Measurements from ENCODE around the gene ELL3.
"Not testable (repeated sequence)": the region's sequence is repeated elsewhere in the genome, so short reads cannot be mapped to it uniquely, and the experiment has no call there.

Gene ELL3

DNA sequence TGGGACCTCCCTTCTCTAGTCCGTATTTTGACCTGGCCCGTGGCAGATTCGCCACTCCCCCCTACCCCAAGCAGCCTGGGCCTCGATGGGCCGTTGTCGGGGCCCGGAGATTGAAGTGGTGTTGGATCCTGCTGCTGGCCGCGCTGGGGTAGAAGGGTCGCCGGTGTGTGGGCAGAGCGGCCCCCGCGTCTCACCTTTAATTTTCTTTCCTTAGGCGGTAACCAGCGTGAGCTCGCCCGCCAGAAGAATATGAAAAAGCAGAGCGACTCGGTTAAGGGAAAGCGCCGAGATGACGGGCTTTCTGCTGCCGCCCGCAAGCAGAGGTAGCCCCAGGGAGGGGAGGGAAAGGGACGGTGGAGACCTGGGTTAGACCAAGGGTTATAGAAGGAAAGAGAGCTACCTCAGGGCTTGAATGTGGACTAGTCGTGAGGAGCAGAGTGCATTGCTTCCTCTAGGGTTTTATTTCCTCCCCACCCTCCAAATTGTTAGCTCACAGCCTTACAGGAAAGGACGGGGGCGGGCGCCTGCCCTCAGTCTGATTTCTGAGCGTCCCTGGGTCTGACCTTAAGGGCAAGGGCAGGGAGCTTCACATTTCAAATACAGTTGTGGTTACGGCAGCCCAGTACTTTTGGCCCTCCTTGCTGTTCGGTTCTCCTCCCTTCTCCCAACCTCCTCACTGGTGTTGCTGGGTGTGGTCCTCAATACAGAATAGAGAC lies 16.2 kb upstream of the ELL3 start:
- peak in 1 of 3 experiments; percentile 13 for DNase-seq (ENCODE audit: low read depth in 2 of 3, low spot score in 2 of 3)

GRCh38 chr15:43791993-43792760 lies 15.4 kb upstream of the ELL3 start, which contains the start of gene SERF2:
TSS of gene SERF2 (plus strand) at chr15:43792320. CDS start at chr15:43792377, 57 bp downstream.
- peak; percentile 95 to 100 (median 99) for DNase-seq (ENCODE audit: low read depth in 2 of 3, low spot score in 2 of 3)

- DNase-seq (ENCODE audit: low read depth in 2 of 3, low spot score in 2 of 3): no peak
Measured at GRCh38 chr15:43789409-43789808, 12.6 kb upstream of the ELL3 start.

DNA sequence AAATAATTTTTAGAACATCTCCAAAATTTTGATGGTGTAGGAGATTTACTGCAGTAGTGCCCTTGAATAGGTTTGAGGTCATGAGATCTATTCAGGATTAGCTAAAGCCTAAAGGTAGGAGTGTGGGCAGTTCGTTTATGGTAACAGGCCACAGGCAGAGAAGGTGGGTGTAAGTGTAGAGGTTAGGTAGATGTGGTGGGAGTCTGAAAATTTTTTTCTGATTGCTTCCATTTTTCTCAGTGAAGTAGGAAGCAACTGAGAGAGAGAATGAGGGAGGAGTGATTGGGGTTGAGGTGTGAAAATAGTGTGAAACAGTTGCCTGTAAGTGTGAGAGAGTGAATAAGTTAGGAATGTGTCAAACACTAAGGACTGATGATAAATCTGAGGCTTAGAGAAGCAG lies 2.2 kb upstream of the ELL3 start:
- no peak for DNase-seq (ENCODE audit: low read depth in 2 of 3, low spot score in 2 of 3)

GRCh38 chr15:43777267-43777914 lies 625 bp upstream of the ELL3 start:
- peak; percentile 71 to 80 (median 79) for DNase-seq (ENCODE audit: low read depth in 2 of 3, low spot score in 2 of 3)

GRCh38 chr15:43776101-43776717 lies 557 bp downstream of the ELL3 start:
- DNase-seq (ENCODE audit: low read depth in 2 of 3, low spot score in 2 of 3): no peak

DNA sequence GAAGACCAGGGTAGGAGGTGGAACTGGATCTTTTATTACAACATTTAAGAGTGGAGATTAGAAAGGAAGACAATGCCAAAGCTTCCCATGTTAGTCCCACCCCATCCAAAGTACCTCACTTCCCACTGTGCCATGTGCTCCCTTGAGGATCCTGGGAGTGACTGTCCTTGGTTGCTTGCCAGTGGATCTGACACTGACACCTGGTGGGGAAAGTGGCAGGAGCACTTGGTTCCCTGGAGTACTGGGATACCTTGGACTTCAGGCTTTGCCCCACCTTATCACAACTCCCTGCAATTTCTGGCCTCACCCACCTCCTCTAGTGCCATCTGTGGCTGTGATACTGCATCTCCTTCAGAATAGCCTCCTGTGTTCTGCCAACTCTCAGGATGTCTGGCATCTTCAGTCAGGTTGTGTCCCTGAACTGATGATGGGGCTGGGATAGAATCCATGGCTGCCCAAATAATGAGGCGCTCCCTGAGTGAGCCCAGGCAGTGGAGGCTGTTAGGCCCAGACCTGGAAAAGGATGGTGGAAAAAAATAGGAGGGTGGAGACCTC lies 1.3 kb downstream of the ELL3 start:
- DNase-seq (ENCODE audit: low read depth in 2 of 3, low spot score in 2 of 3): no peak

DNA sequence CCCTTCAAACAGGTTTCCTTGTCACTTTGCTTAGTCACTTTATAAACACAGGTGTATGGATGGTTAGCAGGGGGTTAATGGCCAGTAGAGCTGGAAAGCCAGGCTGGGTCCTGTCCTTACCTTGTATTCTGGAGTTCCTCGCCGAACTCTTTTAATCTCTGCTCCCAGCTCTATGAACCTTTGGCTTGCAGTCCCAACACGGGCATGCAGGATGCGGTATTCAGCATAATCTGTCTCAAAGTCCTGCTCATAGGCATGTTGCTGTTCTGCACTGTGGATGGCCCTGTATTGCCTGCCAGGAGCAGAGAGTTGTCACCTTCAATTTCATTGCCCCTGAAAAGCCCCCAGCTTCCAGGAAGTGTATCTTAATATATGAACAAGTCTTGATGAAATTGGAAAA lies 2.7 kb downstream of the ELL3 start:
- no peak for DNase-seq (ENCODE audit: low read depth in 2 of 3, low spot score in 2 of 3)

DNA sequence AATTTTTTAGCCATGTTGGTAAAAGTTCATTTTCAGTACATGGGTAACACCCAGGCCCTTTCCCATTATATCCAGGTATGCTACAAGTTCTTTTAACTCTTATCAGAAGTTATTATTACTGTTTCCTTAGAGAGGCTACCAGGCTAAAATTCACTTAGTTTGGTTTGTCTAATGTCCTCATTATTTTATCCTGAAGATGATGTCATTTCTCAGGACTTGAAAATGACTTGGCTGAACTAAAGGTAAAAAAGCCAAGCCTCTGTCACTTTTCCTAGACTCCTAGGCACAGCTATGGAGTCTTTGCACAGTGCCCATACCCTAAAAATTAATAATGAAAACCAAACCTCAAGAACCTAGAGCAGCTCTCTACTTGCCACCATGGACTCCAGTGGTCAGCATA lies 4.1 kb downstream of the ELL3 start:
- no peak for DNase-seq (ENCODE audit: low read depth in 2 of 3, low spot score in 2 of 3)

GRCh38 chr15:43771816-43772215 lies 5.0 kb downstream of the ELL3 start:
- no peak for DNase-seq (ENCODE audit: low read depth in 2 of 3, low spot score in 2 of 3)

GRCh38 chr15:43769584-43770228 lies 7.1 kb downstream of the ELL3 start:
- DNase-seq (ENCODE audit: low read depth in 2 of 3, low spot score in 2 of 3): no peak

DNA sequence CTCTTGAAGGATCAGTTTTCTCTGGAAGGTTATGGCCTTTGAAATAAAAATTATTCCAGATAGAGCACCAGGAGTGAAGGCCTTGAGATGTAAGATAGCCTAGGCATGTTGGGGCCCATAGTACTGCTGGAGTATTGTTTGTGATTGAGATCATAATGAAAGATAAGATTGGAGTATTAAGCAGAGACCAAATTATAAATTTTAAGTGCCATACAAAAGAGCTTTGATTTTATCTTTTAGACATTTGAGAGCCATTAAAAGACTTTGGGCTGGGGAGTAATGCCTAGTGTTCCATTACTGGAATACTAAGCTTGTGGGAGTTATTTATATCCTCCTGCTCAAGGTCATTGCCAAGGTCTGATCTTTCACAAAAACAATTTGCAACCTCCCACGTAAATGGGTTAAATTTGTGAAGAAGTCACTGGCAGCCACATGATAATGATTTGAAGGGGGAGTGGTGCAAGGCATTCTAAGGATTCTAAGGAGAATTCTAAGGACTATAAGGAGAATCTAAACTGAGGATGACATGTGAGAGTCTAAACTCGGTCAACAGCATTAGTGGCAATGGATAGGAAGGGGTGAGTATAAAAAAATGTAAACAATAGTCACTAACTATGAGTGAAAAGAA lies 12.8 kb downstream of the ELL3 start:
- DNase-seq (ENCODE audit: low read depth in 2 of 3, low spot score in 2 of 3): no peak

DNA sequence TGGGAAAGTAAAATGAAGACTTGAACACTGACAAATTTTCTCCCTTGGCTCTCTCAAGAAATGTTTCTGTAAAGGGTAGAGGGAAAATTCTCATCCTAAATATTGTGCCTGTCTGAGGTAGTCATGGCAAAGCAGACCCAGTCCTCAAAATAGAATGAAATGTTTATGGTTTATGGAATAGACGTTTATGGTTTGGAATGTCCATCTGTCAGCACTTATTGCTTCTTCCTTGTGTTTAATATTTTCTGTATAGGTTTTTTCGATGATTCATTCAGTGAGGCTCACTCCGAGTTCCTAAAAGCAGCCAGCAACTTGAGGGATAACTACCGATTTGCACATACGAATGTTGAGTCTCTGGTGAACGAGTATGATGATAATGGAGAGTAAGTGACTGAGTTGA lies 13.9 kb downstream of the ELL3 start:
- no peak for DNase-seq (ENCODE audit: low read depth in 2 of 3, low spot score in 2 of 3)

DNA sequence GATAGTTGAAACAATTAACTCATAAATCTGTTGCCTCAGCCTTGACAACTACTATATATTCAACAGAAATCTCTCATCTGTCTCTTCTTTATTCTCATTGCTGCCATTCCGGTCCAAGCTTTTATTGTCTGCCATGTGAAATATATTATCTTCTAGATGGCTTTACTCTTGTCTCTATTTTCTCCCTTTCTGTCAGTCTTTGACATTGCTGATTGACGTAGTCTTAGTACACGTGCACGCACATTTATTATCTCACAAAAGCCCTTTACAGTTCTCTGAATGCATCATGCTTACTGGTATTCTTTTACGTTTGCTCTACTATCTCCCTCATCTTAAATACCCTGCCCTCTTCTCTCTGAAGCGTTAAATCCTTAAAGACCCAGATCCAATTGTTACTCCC lies 24.9 kb downstream of the ELL3 start:
- DNase-seq (ENCODE audit: low read depth in 2 of 3, low spot score in 2 of 3): no peak

DNA sequence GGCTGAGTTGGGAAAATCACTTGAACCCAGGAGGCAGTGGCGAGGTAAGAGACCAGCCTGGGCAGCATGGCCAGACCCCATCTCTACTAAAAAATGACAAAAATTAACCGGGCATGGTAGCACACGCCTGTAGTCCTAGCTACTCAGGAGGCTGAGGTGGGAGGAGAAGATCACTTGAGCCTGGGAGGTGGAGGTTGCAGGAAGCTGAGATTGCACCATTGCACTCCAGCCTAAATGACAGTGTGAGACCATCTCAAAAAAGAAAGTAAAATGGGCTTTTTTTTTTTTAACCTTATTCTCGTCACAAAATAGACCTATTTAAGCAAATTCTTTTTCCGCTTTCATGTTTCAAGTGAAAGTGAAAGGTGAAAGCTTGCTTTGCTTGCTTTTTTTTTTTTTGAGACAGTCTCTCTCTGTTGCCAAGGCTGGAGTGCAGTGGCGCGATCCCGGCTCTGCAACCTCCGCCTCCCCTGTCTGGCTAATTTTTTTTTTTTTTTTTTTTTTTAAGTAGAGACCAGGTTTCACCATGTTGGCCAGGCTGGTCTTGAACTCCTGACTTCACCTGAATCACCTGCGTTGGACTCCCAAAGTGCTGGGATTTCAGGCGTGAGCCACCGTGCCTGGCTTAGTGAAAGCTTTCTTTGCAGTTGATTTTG lies 26.9 kb downstream of the ELL3 start:
- no peak for DNase-seq (ENCODE audit: low read depth in 2 of 3, low spot score in 2 of 3)

DNA sequence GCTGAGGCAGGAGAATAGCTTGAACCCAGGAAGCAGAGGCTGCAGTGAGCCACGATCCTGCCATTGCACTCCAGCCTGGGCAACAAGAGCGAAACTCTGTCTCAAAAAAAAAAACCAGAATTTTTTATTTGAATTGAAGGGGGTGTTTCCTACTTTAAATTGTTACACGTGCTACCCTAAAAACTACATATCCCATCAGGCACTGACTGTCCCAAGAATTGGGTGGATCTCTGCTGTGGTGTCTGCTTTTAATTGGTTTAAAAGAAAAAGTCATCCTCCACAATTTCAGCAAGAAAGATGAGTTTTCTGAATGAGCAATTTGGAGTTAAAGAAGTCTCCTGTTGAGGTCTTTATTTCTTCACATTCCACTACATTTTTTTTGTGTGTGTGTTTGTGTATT lies 28.4 kb downstream of the ELL3 start:
- DNase-seq (ENCODE audit: low read depth in 2 of 3, low spot score in 2 of 3): no peak

DNA sequence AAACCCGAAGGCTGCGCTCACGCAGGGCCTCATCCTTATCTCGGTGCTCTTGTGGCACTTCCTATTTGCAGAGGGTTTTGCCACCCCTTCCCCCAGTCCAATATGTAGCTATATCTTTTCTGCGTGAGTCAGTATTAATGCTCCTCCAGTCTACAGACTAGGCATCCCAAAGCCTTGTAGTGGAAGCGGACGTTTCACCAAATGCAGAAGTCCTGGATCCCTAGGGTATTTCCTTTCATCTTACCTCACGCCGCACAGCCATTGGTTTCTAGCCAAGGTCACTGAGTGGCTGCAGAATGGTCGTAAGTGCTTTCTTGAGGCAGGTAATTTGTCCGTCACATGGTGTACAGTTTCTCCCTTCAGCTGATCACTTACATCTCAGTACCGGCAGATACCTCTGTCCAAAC lies 29.9 kb downstream of the ELL3 start:
- DNase-seq (ENCODE audit: low read depth in 2 of 3, low spot score in 2 of 3): not testable (repeated sequence)

DNA sequence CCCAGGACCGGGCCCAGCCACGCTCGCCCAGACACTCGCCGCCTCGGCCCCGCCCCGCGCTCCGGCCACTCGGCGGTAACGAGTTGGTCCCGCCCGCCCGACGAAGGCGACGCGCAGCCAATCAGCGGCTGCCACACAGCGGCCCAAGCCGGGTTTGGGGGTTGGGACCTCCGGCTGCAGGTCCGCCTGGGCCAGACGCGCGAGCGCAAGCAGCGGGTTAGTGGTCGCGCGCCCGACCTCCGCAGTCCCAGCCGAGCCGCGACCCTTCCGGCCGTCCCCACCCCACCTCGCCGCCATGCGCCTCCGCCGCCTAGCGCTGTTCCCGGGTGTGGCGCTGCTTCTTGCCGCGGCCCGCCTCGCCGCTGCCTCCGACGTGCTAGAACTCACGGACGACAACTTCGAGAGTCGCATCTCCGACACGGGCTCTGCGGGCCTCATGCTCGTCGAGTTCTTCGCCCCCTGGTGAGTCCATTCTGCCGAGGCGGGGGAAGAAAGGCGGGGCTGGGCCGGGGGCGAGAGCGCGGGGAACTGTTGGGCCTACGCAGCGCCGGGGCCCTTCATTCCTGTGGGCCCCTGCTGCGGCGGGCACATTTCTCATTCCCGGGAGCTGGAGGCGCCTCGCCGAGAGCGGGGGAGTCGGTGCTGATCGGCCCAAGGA lies 30.4 kb downstream of the ELL3 start, which contains the start of gene PDIA3:
Gene PDIA3 (plus strand): TSS at position 194 of the 658 bp plus-strand sequence. CDS start 102 bp downstream, at position 296.
- DNase-seq (ENCODE audit: low read depth in 2 of 3, low spot score in 2 of 3): peak; percentile 68 to 82 (median 69)

DNA sequence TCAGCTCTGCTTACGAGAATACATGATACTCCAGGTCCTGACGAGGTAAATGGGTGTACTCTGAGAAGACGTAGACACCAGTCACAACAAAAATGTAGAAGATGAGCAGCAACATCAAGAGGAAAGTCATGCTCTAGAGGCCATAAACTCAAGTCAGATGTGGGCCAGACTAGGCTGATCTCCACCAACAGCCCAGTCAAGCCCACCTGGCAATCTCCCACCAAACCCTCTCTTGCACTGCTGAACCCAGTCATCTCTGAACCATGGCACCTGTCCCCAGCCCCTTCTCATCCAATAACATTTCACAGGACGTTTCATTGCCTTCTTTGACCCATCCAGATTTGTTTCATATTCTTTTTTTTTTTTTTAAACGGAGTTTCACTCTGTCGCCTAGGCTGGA lies 41.4 kb downstream of the ELL3 start:
- no peak for DNase-seq (ENCODE audit: low read depth in 2 of 3, low spot score in 2 of 3)
